H9 (cell line): ENCODE measurements around the gene SPATA2L. TPM values are rescaled to one million over a fixed set of nuclear protein-coding genes. Genes with fewer than 3 reads are reported as not detected.

Source experiments
- DNase-seq: peaks from one replicate; pipeline ENCODE4 v3.0.0-alpha.2; 2017
- H2AFZ ChIP-seq: one replicate; pipeline ENCODE4 v1.6.1; 2013; ENCODE audit warnings: mild to moderate bottlenecking, low read length, control low read depth, moderate library complexity
- H2AK5ac ChIP-seq: 2 replicates; pipeline ENCODE4 v1.6.1; 2013; ENCODE audit warnings: low read length, control low read depth, mixed read lengths; ENCODE audit not compliant: insufficient read length
- H2BK120ac ChIP-seq: one replicate; pipeline ENCODE4 v1.6.1; 2013; ENCODE audit warnings: low read depth, mild to moderate bottlenecking, low read length, control low read depth, inconsistent platforms; ENCODE audit not compliant: poor library complexity, severe bottlenecking
- H2BK12ac ChIP-seq: 2 replicates; pipeline ENCODE4 v1.6.1; 2013; ENCODE audit warnings: low read length, control low read depth, mixed read lengths, low read depth; ENCODE audit not compliant: insufficient read length
- H2BK15ac ChIP-seq: 2 replicates; pipeline ENCODE4 v1.6.1; 2013; ENCODE audit warnings: low read depth, low read length, control low read depth
- H2BK20ac ChIP-seq: one replicate; pipeline ENCODE4 v1.6.1; 2013; ENCODE audit warnings: low read depth, mild to moderate bottlenecking, low read length, control low read depth, inconsistent platforms; ENCODE audit not compliant: poor library complexity, severe bottlenecking
- H2BK5ac ChIP-seq: 2 replicates; pipeline ENCODE4 v1.6.1; 2013; ENCODE audit warnings: low read length, control low read depth, mixed read lengths; ENCODE audit not compliant: insufficient read length
- H3K14ac ChIP-seq: 2 replicates; pipeline ENCODE4 v1.6.1; 2013; ENCODE audit warnings: low read length, control low read depth; ENCODE audit not compliant: insufficient read depth
- H3K18ac ChIP-seq: 2 replicates; pipeline ENCODE4 v1.6.1; 2013; ENCODE audit warnings: low read depth, mild to moderate bottlenecking, mixed read lengths, low read length, control low read depth; ENCODE audit not compliant: insufficient read length
- H3K23ac ChIP-seq: 2 replicates; pipeline ENCODE4 v1.6.1; 2013; ENCODE audit warnings: low read length, control low read depth, mixed read lengths, low read depth; ENCODE audit not compliant: insufficient read length
- H3K23me2 ChIP-seq: 2 replicates; pipeline ENCODE4 v1.6.1; 2013; ENCODE audit warnings: low read depth, mild to moderate bottlenecking, mixed read lengths, low read length, control low read depth; ENCODE audit not compliant: insufficient read length, poor library complexity, severe bottlenecking
- H3K27ac ChIP-seq: 2 replicates; pipeline ENCODE4 v1.5.1; 2013; ENCODE audit warnings: low read length, control low read depth, mixed read lengths, low read depth; ENCODE audit not compliant: insufficient read length
- H3K27me3 ChIP-seq: 2 replicates; pipeline ENCODE4 v1.6.1; 2013; ENCODE audit warnings: low read length, control low read depth, inconsistent platforms; ENCODE audit not compliant: insufficient read depth
- H3K4ac ChIP-seq: 2 replicates; pipeline ENCODE4 v1.6.1; 2013; ENCODE audit warnings: low read depth, mild to moderate bottlenecking, control low read depth, inconsistent platforms, low read length, moderate library complexity
- H3K4me1 ChIP-seq: 2 replicates; pipeline ENCODE4 v1.6.1; 2013; ENCODE audit warnings: low read length, control low read depth, inconsistent platforms; ENCODE audit not compliant: insufficient read depth
- H3K4me2 ChIP-seq: 2 replicates; pipeline ENCODE4 v1.6.1; 2013; ENCODE audit warnings: low read length, control low read depth, mixed read lengths; ENCODE audit not compliant: insufficient read length, insufficient read depth
- H3K56ac ChIP-seq: 2 replicates; pipeline ENCODE4 v1.6.1; 2013; ENCODE audit warnings: low read depth, mild to moderate bottlenecking, mixed read lengths, low read length, control low read depth; ENCODE audit not compliant: insufficient read length
- H3K79me1 ChIP-seq: 2 replicates; pipeline ENCODE4 v1.6.1; 2013; ENCODE audit warnings: low read depth, mild to moderate bottlenecking, moderate library complexity, low read length, control low read depth, inconsistent platforms; ENCODE audit not compliant: insufficient read depth, poor library complexity, severe bottlenecking
- H3K79me2 ChIP-seq: 2 replicates; pipeline ENCODE4 v1.6.1; 2013; ENCODE audit warnings: low read length, control low read depth, inconsistent platforms; ENCODE audit not compliant: insufficient read depth
- H3K9ac ChIP-seq: 2 replicates; pipeline ENCODE4 v1.6.1; 2013; ENCODE audit warnings: low read length, control low read depth, mixed read lengths; ENCODE audit not compliant: insufficient read length; ENCODE audit errors: extremely low read depth
- H3K9me3 ChIP-seq: one replicate; pipeline ENCODE4 v1.6.1; 2013; ENCODE audit warnings: low read depth, low read length, inconsistent platforms; ENCODE audit not compliant: control insufficient read depth
- H3T11ph ChIP-seq: one replicate; pipeline ENCODE4 v1.6.1; 2013; ENCODE audit warnings: mild to moderate bottlenecking, low read length, control low read depth, inconsistent platforms
- H4K20me1 ChIP-seq: one replicate; pipeline ENCODE4 v1.6.1; 2013; ENCODE audit not compliant: control insufficient read depth, insufficient read length, insufficient read depth
- H4K5ac ChIP-seq: 2 replicates; pipeline ENCODE4 v1.6.1; 2013; ENCODE audit warnings: low read depth, mild to moderate bottlenecking, mixed read lengths, low read length, control low read depth; ENCODE audit not compliant: insufficient read length
- H4K8ac ChIP-seq: replicated peaks from 2 replicates; pipeline ENCODE4 v1.6.1; 2013; ENCODE audit warnings: low read length, control low read depth, mixed read lengths, low read depth; ENCODE audit not compliant: insufficient read length
- H4K91ac ChIP-seq: 2 replicates; pipeline ENCODE4 v1.6.1; 2013; ENCODE audit warnings: low read depth, mild to moderate bottlenecking, moderate library complexity, mixed read lengths, low read length, control low read depth; ENCODE audit not compliant: insufficient read length
- H3K27ac Mint-ChIP-seq, 3 experiments: 2 replicates in 2 of 3; 3 replicates in 1 of 3; pipeline ENCODE4 v1.8.0; 2020 to 2021; ENCODE audit warnings: mixed read lengths in 3 of 3, mild to moderate bottlenecking in 1 of 3, moderate library complexity in 1 of 3
- H3K27me3 Mint-ChIP-seq: 2 replicates; pipeline ENCODE4 v1.8.0; 2021; ENCODE audit warnings: low read depth, mild to moderate bottlenecking, moderate library complexity, mixed read lengths
- H3K36me3 Mint-ChIP-seq, 3 experiments: 2 replicates in 2 of 3; 3 replicates in 1 of 3; pipeline ENCODE4 v1.8.0; 2020 to 2021; ENCODE audit warnings: low read depth in 3 of 3, mixed read lengths in 3 of 3; ENCODE audit not compliant: insufficient read depth in 1 of 3
- H3K4me1 Mint-ChIP-seq, 2 experiments: 2 replicates each; pipeline ENCODE4 v1.8.0; 2020; ENCODE audit warnings: mixed read lengths in 2 of 2
- H3K4me3 Mint-ChIP-seq, 2 experiments: 2 replicates in 1 of 2; 3 replicates in 1 of 2; pipeline ENCODE4 v1.8.0; 2020 to 2021; ENCODE audit warnings: mild to moderate bottlenecking in 2 of 2, mixed read lengths in 2 of 2, moderate library complexity in 1 of 2
- H3K9me3 Mint-ChIP-seq, 2 experiments: 2 replicates in 1 of 2; 3 replicates in 1 of 2; pipeline ENCODE4 v1.8.0; 2020; ENCODE audit warnings: mild to moderate bottlenecking in 2 of 2, mixed read lengths in 2 of 2, moderate library complexity in 1 of 2
- WGBS: extraction: QIAGEN DNeasy Blood & Tissue Kit; methylation state at CpG from one replicate; pipeline ENCODE4 v1.1.7; 2013; ENCODE audit warnings: missing lambda C conversion rate, low lambda C conversion rate, mixed read lengths; ENCODE audit not compliant: insufficient read length; ENCODE audit errors: extremely low coverage; 5-methylcytosine and 5-hydroxymethylcytosine counted together
- total RNA-seq: library from RNA; stranded (reverse); gene quantifications from 2 replicates; pipeline ENCODE4 v1.2.1, GENCODE V29; 2021
- TF ChIP-seq, protein P1 (sequence below): fragments of 200-600 bp; sonication (generic); conservative IDR thresholded peaks from 3 replicates; pipeline ENCODE4 v1.8.0; 2021; ENCODE audit warnings: antibody characterized with exemption, mild to moderate bottlenecking

The SPATA2L gene
- total RNA-seq, 1 experiment from 2014 or later = 27.1 TPM

GRCh38 chr16:89700649-89701424 is 668 bp downstream of the SPATA2L start:
- Mint-ChIP-seq H3K27ac (peak overlapping the region in 1 of 3 experiments; percentile 64; a peak in 1 of 7 replicates), H3K27me3 (peaks cover 27% of the 10 kb centered on the region), H3K9me3 (no peaks in the 10 kb centered on the region; a peak in 1 of 5 replicates), H3K36me3 (peaks cover 4 to 19% (median 13%) of the 10 kb centered on the region in 3 experiments; a peak in 6 of 7 replicates), H3K4me3 (peak overlapping the region; percentile 76 to 81), H3K4me1 (peaks cover 9 to 12% of the 10 kb centered on the region in 2 experiments)
- Histone ChIP-seq H3K56ac (no peak overlapping the region), H3K4me2 (peak overlapping the region; percentile 42), H3T11ph (no peak overlapping the region), H2BK12ac (no peak overlapping the region), H3K27me3 (no peaks in the 10 kb centered on the region), H2BK15ac (no peak overlapping the region), H3K14ac (peak overlapping the region; percentile 72), H3K9me3 (no peaks in the 10 kb centered on the region), H4K8ac (no peak overlapping the region), H4K91ac (no peak overlapping the region), H2AK5ac (no peak overlapping the region), H3K23ac (no peak overlapping the region), H2AFZ (no peak overlapping the region), H3K79me1 (no peaks in the 10 kb centered on the region), H3K4me1 (no peaks in the 10 kb centered on the region), H4K5ac (no peak overlapping the region), H3K9ac (no peak overlapping the region), H4K20me1 (no peaks in the 10 kb centered on the region), H3K4ac (no peak overlapping the region; the same call in 1 of the 2 replicates), H2BK5ac (no peak overlapping the region), H3K79me2 (no peaks in the 10 kb centered on the region), H3K27ac (no peak overlapping the region), H2BK20ac (no peak overlapping the region), H3K23me2 (peaks cover 11% of the 10 kb centered on the region), H2BK120ac (no peak overlapping the region), H3K18ac (peak overlapping the region; percentile 31)
- TF ChIP-seq, protein P1, sequence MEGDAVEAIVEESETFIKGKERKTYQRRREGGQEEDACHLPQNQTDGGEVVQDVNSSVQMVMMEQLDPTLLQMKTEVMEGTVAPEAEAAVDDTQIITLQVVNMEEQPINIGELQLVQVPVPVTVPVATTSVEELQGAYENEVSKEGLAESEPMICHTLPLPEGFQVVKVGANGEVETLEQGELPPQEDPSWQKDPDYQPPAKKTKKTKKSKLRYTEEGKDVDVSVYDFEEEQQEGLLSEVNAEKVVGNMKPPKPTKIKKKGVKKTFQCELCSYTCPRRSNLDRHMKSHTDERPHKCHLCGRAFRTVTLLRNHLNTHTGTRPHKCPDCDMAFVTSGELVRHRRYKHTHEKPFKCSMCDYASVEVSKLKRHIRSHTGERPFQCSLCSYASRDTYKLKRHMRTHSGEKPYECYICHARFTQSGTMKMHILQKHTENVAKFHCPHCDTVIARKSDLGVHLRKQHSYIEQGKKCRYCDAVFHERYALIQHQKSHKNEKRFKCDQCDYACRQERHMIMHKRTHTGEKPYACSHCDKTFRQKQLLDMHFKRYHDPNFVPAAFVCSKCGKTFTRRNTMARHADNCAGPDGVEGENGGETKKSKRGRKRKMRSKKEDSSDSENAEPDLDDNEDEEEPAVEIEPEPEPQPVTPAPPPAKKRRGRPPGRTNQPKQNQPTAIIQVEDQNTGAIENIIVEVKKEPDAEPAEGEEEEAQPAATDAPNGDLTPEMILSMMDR = peak; percentile 30; the same call in 2 of the 3 replicates
- WGBS = no CpG with 5 or more reads among the region's 78 CpGs
- peak; percentile 73 for DNase-seq
